Hepatocyte (in vitro differentiated cells): Measurements from ENCODE around the gene WNT3A.

Source experiments
- EZH2 ChIP-seq: fragments of 200-600 bp; sonication (generic); IDR thresholded peaks from 2 replicates; pipeline ENCODE4 v1.6.1; 2016; ENCODE audit warnings: antibody characterized with exemption, mild to moderate bottlenecking, borderline replicate concordance
- EZH2phosphoT487 ChIP-seq: fragments of 200-600 bp; sonication (generic); IDR thresholded peaks from one replicate; pipeline ENCODE4 v1.6.1; 2018; ENCODE audit warnings: antibody characterized with exemption, mild to moderate bottlenecking, low read depth, moderate library complexity; ENCODE audit not compliant: unreplicated experiment, severe bottlenecking
- TF ChIP-seq, protein P1 (sequence below): fragments of 200-600 bp; sonication (generic); IDR thresholded peaks from 2 replicates; pipeline ENCODE4 v1.5.1; 2016; ENCODE audit warnings: antibody characterized with exemption, mild to moderate bottlenecking; ENCODE audit not compliant: poor library complexity

- TF ChIP-seq, protein P1, sequence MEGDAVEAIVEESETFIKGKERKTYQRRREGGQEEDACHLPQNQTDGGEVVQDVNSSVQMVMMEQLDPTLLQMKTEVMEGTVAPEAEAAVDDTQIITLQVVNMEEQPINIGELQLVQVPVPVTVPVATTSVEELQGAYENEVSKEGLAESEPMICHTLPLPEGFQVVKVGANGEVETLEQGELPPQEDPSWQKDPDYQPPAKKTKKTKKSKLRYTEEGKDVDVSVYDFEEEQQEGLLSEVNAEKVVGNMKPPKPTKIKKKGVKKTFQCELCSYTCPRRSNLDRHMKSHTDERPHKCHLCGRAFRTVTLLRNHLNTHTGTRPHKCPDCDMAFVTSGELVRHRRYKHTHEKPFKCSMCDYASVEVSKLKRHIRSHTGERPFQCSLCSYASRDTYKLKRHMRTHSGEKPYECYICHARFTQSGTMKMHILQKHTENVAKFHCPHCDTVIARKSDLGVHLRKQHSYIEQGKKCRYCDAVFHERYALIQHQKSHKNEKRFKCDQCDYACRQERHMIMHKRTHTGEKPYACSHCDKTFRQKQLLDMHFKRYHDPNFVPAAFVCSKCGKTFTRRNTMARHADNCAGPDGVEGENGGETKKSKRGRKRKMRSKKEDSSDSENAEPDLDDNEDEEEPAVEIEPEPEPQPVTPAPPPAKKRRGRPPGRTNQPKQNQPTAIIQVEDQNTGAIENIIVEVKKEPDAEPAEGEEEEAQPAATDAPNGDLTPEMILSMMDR: no peak
- TF ChIP-seq EZH2phosphoT487 (no peak), EZH2 (no peak)
Observed at GRCh38 chr1:228001738-228002535, 4.9 kb upstream of the WNT3A start.
